Measurements from ENCODE around the gene ARPC1B.
A peak's percentile ranks its signal among the peaks of the same experiment; 100 is the strongest.
"Not testable (repeated sequence)": the region's sequence is repeated elsewhere in the genome, so short reads cannot be mapped to it uniquely, and the experiment has no call there.

Gene ARPC1B

GRCh38 chr7:99369767-99370391, 4.7 kb upstream of the ARPC1B start:
- no peak for DNase-seq

GRCh38 chr7:99371376-99371920, 3.1 kb upstream of the ARPC1B start:
- DNase-seq: no peak

GRCh38 chr7:99372275-99373090, 2.0 kb upstream of the ARPC1B start:
- DNase-seq: peak; percentile 33

GRCh38 chr7:99373091-99374066, 1.2 kb upstream of the ARPC1B start:
- DNase-seq: no peak

GRCh38 chr7:99375070-99375807, 709 bp downstream of the ARPC1B start:
- DNase-seq: no peak

- DNase-seq: no peak
Observed at GRCh38 chr7:99379043-99379577, 4.6 kb downstream of the ARPC1B start.

- DNase-seq: not testable (repeated sequence)
Observed at GRCh38 chr7:99379693-99380031, 5.1 kb downstream of the ARPC1B start.

- no peak for DNase-seq
Observed at GRCh38 chr7:99380032-99380822, 5.7 kb downstream of the ARPC1B start.

GRCh38 chr7:99380823-99381663, 6.5 kb downstream of the ARPC1B start:
- no peak for DNase-seq

GRCh38 chr7:99381664-99382075, 7.1 kb downstream of the ARPC1B start:
- no peak for DNase-seq

GRCh38 chr7:99383203-99383602, 8.7 kb downstream of the ARPC1B start:
- no peak for DNase-seq

- DNase-seq: no peak
Observed at GRCh38 chr7:99383791-99384370, 9.4 kb downstream of the ARPC1B start.

- DNase-seq: no peak
Observed at GRCh38 chr7:99384523-99384922, 10.0 kb downstream of the ARPC1B start.

GRCh38 chr7:99385564-99385963, 11.0 kb downstream of the ARPC1B start:
- DNase-seq: no peak

GRCh38 chr7:99386584-99387238, 12.2 kb downstream of the ARPC1B start:
- DNase-seq: no peak

- not testable (repeated sequence) for DNase-seq
Observed at GRCh38 chr7:99387239-99387635, 12.7 kb downstream of the ARPC1B start.

- DNase-seq: no peak
Observed at GRCh38 chr7:99387912-99388311, 13.4 kb downstream of the ARPC1B start.

GRCh38 chr7:99389772-99390171, 15.2 kb downstream of the ARPC1B start:
- DNase-seq: no peak

GRCh38 chr7:99390941-99391602, 16.5 kb downstream of the ARPC1B start:
- no peak for DNase-seq
